ENCODE data around the gene RIMBP3C.
"Not testable (repeated sequence)": the region's sequence is repeated elsewhere in the genome, so short reads cannot be mapped to it uniquely, and the experiment has no call there.

GRCh38 chr22:21516522-21516921 is 34.7 kb downstream of the RIMBP3C start:
- TF ChIP-seq POLR2A, CTCF (IDR thresholded peaks at IDR 0.05): not testable (repeated sequence)
